DMS53 treated with DMSO at 0.1 percent for 48 hours (cell line): Measurements from ENCODE around the gene TRIM8.
"Not testable (repeated sequence)": the region's sequence is repeated elsewhere in the genome, so short reads cannot be mapped to it uniquely, and the experiment has no call there.

Source experiments
- DNase-seq: peaks from one replicate; lab custom pipeline; 2025; ENCODE audit not compliant: unreplicated experiment; lab: John Stamatoyannopoulos, UW

The TRIM8 gene

GRCh38 chr10:102695401-102695800, 51.1 kb downstream of the TRIM8 start:
- not testable (repeated sequence) for DNase-seq

- no peak for DNase-seq
Measured at GRCh38 chr10:102696736-102697135, 52.5 kb downstream of the TRIM8 start.

- no peak for DNase-seq
Measured at GRCh38 chr10:102698894-102699293, 54.6 kb downstream of the TRIM8 start.

- no peak for DNase-seq
Measured at GRCh38 chr10:102701272-102701671, 57.0 kb downstream of the TRIM8 start.

- DNase-seq = no peak
Measured at GRCh38 chr10:102701796-102702195, 57.5 kb downstream of the TRIM8 start.

- DNase-seq = no peak
Measured at GRCh38 chr10:102702742-102703141, 58.5 kb downstream of the TRIM8 start.

- no peak for DNase-seq
Measured at GRCh38 chr10:102704915-102705314, 60.6 kb downstream of the TRIM8 start.

- no peak for DNase-seq
Measured at GRCh38 chr10:102705531-102705930, 61.3 kb downstream of the TRIM8 start.
